ENCODE data around the gene CST9. TPM values are rescaled to one million over a fixed set of nuclear protein-coding genes. Genes with fewer than 3 reads are reported as not detected.

The CST9 gene
- total and polyA plus RNA-seq, 2 donors (not counting 3 experiments of a cell fraction or from before 2014, with no cell fraction given), result not detected

DNA sequence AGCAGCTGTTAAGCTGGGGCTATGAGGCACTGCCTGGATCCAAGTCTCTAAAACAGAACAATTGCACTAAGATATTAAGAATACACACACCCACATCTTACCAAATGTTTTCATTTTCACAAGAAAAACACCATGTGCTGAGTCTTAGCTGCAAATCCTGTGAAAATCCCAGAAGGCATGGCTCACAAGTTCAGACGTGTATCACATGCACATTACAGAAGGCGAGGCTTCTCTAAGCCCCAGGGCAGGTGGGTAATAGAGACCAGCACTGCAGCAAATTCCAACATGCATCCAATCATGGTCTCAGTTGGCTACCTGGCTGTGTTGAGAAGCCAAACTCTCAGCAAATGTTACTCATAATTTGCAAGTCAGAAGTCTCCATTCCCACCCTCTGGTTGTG, 48.3 kb upstream of the CST9 start:
- BruUV-seq (replicated peaks), result no TSS peak
- no peaks in the 10 kb centered on the region for H3K27me3 ChIP-seq (ENCODE audit: control insufficient read depth in 2 of 2, insufficient read depth in 2 of 2, low read length in 2 of 2)
- FAIRE-seq (no peak), DNase-seq (ENCODE audit: low read depth, low spot score) (no peak)
- intact Hi-C loops (cut with micrococcal nuclease) (no loop called here), dilution Hi-C loops (cut with MboI; ENCODE audit: extremely low pct_ligation_motif_present, low sequenced_read_pairs) (no loop called here)
- H3K27ac ChIP-seq (ENCODE audit: insufficient read depth, low read depth, low read length), result no peak overlapping the region
- no peak overlapping the region for H3K4me3 ChIP-seq (replicated peaks in 1 of 3; ENCODE audit: insufficient read depth in 1 of 3, low read depth in 1 of 3, low read length in 3 of 3)
- no peaks in the 10 kb centered on the region for H4K20me1 ChIP-seq (replicated peaks; ENCODE audit: control insufficient read depth, extremely low read depth, insufficient read depth, low read length)
- no peak overlapping the region for H3K4me2 ChIP-seq (ENCODE audit: insufficient read depth, low read length)
- H3K36me3 ChIP-seq (ENCODE audit: control insufficient read depth in 2 of 2, extremely low read depth in 1 of 2, insufficient read depth in 2 of 2, low read length in 2 of 2), result no peaks in the 10 kb centered on the region
- POLR2A ChIA-PET, result no interaction called here
- no peaks in the 10 kb centered on the region for H3K79me2 ChIP-seq (ENCODE audit: control insufficient read depth, insufficient read depth, low read length)
- no peaks in the 10 kb centered on the region for H3K9me1 ChIP-seq (replicated peaks; ENCODE audit: control insufficient read depth, extremely low read depth, insufficient read depth, low read length)
- no peak overlapping the region for H2AFZ ChIP-seq (ENCODE audit: low read depth, low read length)
- H3K4me1 ChIP-seq (ENCODE audit: control insufficient read depth, extremely low read depth, insufficient read depth, low read length), result peaks cover 9% of the 10 kb centered on the region
- no peak overlapping the region for H3K9ac ChIP-seq (replicated peaks; ENCODE audit: extremely low read depth, insufficient read depth, low read length)
- no peak for TF ChIP-seq FOS (IDR thresholded peaks at IDR 0.05; ENCODE audit: borderline replicate concordance, insufficient read depth, low read length)
- no peak for TF ChIP-seq JUN (IDR thresholded peaks at IDR 0.05; ENCODE audit: borderline replicate concordance, insufficient read depth, insufficient read length, low read depth)
- no peak for TF ChIP-seq GATA2 (IDR thresholded peaks at IDR 0.05; ENCODE audit: insufficient read depth, insufficient read length, low read depth, low read length)
- TF ChIP-seq MYC (IDR thresholded peaks at IDR 0.05; ENCODE audit: low read depth, low read length), result no peak
- no peak for TF ChIP-seq POLR2A (IDR thresholded peaks at IDR 0.05; ENCODE audit: low read depth, low read length)
- no peak for TF ChIP-seq POLR2AphosphoS5 (IDR thresholded peaks at IDR 0.05; ENCODE audit: insufficient read depth, low read depth, low read length)
- TF ChIP-seq, protein P1, sequence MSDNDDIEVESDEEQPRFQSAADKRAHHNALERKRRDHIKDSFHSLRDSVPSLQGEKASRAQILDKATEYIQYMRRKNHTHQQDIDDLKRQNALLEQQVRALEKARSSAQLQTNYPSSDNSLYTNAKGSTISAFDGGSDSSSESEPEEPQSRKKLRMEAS (IDR thresholded peaks at IDR 0.05; ENCODE audit: insufficient read depth, insufficient read length), result no peak
- TF ChIP-seq, protein P2, sequence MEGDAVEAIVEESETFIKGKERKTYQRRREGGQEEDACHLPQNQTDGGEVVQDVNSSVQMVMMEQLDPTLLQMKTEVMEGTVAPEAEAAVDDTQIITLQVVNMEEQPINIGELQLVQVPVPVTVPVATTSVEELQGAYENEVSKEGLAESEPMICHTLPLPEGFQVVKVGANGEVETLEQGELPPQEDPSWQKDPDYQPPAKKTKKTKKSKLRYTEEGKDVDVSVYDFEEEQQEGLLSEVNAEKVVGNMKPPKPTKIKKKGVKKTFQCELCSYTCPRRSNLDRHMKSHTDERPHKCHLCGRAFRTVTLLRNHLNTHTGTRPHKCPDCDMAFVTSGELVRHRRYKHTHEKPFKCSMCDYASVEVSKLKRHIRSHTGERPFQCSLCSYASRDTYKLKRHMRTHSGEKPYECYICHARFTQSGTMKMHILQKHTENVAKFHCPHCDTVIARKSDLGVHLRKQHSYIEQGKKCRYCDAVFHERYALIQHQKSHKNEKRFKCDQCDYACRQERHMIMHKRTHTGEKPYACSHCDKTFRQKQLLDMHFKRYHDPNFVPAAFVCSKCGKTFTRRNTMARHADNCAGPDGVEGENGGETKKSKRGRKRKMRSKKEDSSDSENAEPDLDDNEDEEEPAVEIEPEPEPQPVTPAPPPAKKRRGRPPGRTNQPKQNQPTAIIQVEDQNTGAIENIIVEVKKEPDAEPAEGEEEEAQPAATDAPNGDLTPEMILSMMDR (IDR thresholded peaks at IDR 0.05; ENCODE audit: extremely low read depth in 1 of 2, insufficient read depth in 1 of 2, low read depth in 1 of 2, low read length in 2 of 2), result no peak
- no peak for TF ChIP-seq EZH2 (IDR thresholded peaks at IDR 0.05; ENCODE audit: borderline replicate concordance, low read depth, low read length, severe bottlenecking)
- CTCF ChIA-PET, result interaction anchor here (1.3 to 1.6 kb wide), 2 partner anchors 12 to 14 kb away, joined by 3 to 6 read pairs; no protein-coding TSS in a partner anchor
- H3K9me3 ChIP-seq (replicated peaks; ENCODE audit: control insufficient read depth, insufficient read depth, low read length), result no peaks in the 10 kb centered on the region

Data from endothelial cell of umbilical vein (primary cell).